ENCODE data around the gene DGKI. TPM values are rescaled to one million over a fixed set of nuclear protein-coding genes. Genes with fewer than 3 reads are reported as not detected.

DGKI gene
- total and polyA plus RNA-seq, 2 experiments from 2014 or later = 0.16 to 1.0 TPM

DNA sequence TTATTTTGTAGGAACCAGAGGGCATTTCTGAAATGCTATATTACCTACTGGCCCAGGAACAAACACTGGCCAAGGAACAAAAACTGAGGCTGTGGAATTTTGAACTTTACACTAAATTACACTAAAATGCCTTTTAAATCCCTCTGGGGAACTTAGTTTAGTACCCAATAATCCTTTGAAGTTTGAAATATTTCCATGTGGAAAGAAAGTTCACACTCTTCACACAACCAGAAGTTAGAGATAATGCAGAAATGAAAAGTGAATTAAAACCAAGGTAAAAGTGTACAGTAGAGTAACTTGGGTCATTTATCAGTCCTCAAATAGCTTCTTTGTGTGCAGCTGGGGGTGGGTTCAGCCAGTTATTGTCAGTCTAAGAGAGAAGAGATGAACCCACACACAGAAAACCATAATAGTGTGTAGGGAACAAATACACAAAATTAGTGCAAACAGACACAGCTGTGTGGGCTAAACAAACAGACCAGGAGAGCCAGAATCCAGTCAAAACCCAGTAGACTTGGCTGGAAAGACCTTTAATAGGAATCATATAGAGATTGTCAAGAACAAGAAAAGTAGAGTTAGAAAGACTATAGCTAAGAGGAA is 46.5 kb upstream of the DGKI start:
- no peak overlapping the region for H3K4me2 ChIP-seq
- H3K27me3 Mint-ChIP-seq (ENCODE audit: insufficient read depth, low read depth, poor library complexity) = peaks cover 6% of the 10 kb centered on the region
- H3K27ac ChIP-seq (ENCODE audit: low read depth) = no peak overlapping the region
- TF ChIP-seq, protein P1, sequence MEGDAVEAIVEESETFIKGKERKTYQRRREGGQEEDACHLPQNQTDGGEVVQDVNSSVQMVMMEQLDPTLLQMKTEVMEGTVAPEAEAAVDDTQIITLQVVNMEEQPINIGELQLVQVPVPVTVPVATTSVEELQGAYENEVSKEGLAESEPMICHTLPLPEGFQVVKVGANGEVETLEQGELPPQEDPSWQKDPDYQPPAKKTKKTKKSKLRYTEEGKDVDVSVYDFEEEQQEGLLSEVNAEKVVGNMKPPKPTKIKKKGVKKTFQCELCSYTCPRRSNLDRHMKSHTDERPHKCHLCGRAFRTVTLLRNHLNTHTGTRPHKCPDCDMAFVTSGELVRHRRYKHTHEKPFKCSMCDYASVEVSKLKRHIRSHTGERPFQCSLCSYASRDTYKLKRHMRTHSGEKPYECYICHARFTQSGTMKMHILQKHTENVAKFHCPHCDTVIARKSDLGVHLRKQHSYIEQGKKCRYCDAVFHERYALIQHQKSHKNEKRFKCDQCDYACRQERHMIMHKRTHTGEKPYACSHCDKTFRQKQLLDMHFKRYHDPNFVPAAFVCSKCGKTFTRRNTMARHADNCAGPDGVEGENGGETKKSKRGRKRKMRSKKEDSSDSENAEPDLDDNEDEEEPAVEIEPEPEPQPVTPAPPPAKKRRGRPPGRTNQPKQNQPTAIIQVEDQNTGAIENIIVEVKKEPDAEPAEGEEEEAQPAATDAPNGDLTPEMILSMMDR (conservative IDR thresholded peaks at IDR 0.05; ENCODE audit: low read depth in 2 of 2) = no peak
- TF ChIP-seq POLR2AphosphoS5 (IDR thresholded peaks at IDR 0.05; ENCODE audit: low read depth) (no peak), EZH2phosphoT487 (IDR thresholded peaks at IDR 0.05; ENCODE audit: unreplicated experiment) (no peak), CREB1 (CRISPR knock-in tag; IDR thresholded peaks at IDR 0.05; ENCODE audit: low read depth) (no peak), EZH2 (IDR thresholded peaks at IDR 0.05; ENCODE audit: low read depth, unreplicated experiment) (no peak), JUNB (IDR thresholded peaks at IDR 0.05; ENCODE audit: unreplicated experiment) (no peak), ZNF331 (CRISPR knock-in tag; IDR thresholded peaks at IDR 0.05; ENCODE audit: low read depth) (no peak), ZNF114 (CRISPR knock-in tag; IDR thresholded peaks at IDR 0.05) (no peak), STAT1 (IDR thresholded peaks at IDR 0.05; ENCODE audit: unreplicated experiment) (no peak), NANOG (IDR thresholded peaks at IDR 0.05; ENCODE audit: borderline replicate concordance) (no peak)
- TF ChIP-seq, protein P2, sequence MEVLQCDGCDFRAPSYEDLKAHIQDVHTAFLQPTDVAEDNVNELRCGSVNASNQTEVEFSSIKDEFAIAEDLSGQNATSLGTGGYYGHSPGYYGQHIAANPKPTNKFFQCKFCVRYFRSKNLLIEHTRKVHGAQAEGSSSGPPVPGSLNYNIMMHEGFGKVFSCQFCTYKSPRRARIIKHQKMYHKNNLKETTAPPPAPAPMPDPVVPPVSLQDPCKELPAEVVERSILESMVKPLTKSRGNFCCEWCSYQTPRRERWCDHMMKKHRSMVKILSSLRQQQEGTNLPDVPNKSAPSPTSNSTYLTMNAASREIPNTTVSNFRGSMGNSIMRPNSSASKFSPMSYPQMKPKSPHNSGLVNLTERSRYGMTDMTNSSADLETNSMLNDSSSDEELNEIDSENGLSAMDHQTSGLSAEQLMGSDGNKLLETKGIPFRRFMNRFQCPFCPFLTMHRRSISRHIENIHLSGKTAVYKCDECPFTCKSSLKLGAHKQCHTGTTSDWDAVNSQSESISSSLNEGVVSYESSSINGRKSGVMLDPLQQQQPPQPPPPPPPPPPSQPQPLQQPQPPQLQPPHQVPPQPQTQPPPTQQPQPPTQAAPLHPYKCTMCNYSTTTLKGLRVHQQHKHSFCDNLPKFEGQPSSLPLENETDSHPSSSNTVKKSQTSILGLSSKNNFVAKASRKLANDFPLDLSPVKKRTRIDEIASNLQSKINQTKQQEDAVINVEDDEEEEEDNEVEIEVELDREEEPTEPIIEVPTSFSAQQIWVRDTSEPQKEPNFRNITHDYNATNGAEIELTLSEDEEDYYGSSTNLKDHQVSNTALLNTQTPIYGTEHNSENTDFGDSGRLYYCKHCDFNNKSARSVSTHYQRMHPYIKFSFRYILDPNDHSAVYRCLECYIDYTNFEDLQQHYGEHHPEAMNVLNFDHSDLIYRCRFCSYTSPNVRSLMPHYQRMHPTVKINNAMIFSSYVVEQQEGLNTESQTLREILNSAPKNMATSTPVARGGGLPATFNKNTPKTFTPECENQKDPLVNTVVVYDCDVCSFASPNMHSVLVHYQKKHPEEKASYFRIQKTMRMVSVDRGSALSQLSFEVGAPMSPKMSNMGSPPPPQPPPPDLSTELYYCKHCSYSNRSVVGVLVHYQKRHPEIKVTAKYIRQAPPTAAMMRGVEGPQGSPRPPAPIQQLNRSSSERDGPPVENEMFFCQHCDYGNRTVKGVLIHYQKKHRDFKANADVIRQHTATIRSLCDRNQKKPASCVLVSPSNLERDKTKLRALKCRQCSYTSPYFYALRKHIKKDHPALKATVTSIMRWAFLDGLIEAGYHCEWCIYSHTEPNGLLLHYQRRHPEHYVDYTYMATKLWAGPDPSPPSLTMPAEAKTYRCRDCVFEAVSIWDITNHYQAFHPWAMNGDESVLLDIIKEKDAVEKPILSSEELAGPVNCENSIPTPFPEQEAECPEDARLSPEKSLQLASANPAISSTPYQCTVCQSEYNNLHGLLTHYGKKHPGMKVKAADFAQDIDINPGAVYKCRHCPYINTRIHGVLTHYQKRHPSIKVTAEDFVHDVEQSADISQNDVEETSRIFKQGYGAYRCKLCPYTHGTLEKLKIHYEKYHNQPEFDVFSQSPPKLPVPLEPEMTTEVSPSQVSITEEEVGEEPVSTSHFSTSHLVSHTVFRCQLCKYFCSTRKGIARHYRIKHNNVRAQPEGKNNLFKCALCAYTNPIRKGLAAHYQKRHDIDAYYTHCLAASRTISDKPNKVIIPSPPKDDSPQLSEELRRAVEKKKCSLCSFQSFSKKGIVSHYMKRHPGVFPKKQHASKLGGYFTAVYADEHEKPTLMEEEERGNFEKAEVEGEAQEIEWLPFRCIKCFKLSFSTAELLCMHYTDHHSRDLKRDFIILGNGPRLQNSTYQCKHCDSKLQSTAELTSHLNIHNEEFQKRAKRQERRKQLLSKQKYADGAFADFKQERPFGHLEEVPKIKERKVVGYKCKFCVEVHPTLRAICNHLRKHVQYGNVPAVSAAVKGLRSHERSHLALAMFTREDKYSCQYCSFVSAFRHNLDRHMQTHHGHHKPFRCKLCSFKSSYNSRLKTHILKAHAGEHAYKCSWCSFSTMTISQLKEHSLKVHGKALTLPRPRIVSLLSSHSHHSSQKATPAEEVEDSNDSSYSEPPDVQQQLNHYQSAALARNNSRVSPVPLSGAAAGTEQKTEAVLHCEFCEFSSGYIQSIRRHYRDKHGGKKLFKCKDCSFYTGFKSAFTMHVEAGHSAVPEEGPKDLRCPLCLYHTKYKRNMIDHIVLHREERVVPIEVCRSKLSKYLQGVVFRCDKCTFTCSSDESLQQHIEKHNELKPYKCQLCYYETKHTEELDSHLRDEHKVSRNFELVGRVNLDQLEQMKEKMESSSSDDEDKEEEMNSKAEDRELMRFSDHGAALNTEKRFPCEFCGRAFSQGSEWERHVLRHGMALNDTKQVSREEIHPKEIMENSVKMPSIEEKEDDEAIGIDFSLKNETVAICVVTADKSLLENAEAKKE (CRISPR knock-in tag; IDR thresholded peaks at IDR 0.05) = no peak
- TF ChIP-seq, protein P3, sequence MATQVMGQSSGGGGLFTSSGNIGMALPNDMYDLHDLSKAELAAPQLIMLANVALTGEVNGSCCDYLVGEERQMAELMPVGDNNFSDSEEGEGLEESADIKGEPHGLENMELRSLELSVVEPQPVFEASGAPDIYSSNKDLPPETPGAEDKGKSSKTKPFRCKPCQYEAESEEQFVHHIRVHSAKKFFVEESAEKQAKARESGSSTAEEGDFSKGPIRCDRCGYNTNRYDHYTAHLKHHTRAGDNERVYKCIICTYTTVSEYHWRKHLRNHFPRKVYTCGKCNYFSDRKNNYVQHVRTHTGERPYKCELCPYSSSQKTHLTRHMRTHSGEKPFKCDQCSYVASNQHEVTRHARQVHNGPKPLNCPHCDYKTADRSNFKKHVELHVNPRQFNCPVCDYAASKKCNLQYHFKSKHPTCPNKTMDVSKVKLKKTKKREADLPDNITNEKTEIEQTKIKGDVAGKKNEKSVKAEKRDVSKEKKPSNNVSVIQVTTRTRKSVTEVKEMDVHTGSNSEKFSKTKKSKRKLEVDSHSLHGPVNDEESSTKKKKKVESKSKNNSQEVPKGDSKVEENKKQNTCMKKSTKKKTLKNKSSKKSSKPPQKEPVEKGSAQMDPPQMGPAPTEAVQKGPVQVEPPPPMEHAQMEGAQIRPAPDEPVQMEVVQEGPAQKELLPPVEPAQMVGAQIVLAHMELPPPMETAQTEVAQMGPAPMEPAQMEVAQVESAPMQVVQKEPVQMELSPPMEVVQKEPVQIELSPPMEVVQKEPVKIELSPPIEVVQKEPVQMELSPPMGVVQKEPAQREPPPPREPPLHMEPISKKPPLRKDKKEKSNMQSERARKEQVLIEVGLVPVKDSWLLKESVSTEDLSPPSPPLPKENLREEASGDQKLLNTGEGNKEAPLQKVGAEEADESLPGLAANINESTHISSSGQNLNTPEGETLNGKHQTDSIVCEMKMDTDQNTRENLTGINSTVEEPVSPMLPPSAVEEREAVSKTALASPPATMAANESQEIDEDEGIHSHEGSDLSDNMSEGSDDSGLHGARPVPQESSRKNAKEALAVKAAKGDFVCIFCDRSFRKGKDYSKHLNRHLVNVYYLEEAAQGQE (IDR thresholded peaks at IDR 0.05; ENCODE audit: unreplicated experiment) = no peak
- TF ChIP-seq, protein P4, sequence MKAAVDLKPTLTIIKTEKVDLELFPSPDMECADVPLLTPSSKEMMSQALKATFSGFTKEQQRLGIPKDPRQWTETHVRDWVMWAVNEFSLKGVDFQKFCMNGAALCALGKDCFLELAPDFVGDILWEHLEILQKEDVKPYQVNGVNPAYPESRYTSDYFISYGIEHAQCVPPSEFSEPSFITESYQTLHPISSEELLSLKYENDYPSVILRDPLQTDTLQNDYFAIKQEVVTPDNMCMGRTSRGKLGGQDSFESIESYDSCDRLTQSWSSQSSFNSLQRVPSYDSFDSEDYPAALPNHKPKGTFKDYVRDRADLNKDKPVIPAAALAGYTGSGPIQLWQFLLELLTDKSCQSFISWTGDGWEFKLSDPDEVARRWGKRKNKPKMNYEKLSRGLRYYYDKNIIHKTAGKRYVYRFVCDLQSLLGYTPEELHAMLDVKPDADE (IDR thresholded peaks at IDR 0.05) = no peak
- no peaks in the 10 kb centered on the region for H4K20me1 ChIP-seq (replicated peaks; ENCODE audit: insufficient read depth)
- H3K9me2 ChIP-seq (ENCODE audit: insufficient read depth) = no peaks in the 10 kb centered on the region
- ATAC-seq (no peak), DNase-seq (ENCODE audit: low spot score) (no peak)
- peaks cover 3% of the 10 kb centered on the region; the same call in 1 of the 2 replicates for H3K79me2 ChIP-seq (replicated peaks; ENCODE audit: insufficient read depth)
- no peak overlapping the region for H2AFZ ChIP-seq
- H3K9me3 Mint-ChIP-seq = no peaks in the 10 kb centered on the region; the same call in 1 of the 3 replicates
- H3K4me3 ChIP-seq = no peak overlapping the region
- H3K36me3 Mint-ChIP-seq (ENCODE audit: low read depth) = peaks cover 56% of the 10 kb centered on the region
- no peaks in the 10 kb centered on the region for H3K4me1 ChIP-seq (ENCODE audit: insufficient read depth)
- peaks cover 6% of the 10 kb centered on the region; the same call in 2 of the 3 replicates for H3K4me1 Mint-ChIP-seq
- H3K36me3 ChIP-seq (ENCODE audit: insufficient read depth) = 0 out of 2 replicates have a peak, but pooled peaks cover 11% of the 10 kb centered on the region
- no peak overlapping the region for H3K4me3 Mint-ChIP-seq
- no peak overlapping the region for H3K27ac Mint-ChIP-seq
- no peaks in the 10 kb centered on the region for H3K27me3 ChIP-seq (ENCODE audit: insufficient read depth)
- H3F3A ChIP-seq (replicated peaks; ENCODE audit: low read depth) = no peaks in the 10 kb centered on the region

Measured in GM23338 (cell line).